GM18505 (cell line): ENCODE data around the gene ZFP36L2.

Experiments used
- ATAC-seq: cut with Tn5 transposase; IDR thresholded peaks from one replicate; pipeline ENCODE4 v1.9.1; 2021; ENCODE audit not compliant: unreplicated experiment
- POLR2A ChIP-seq: IDR thresholded peaks from 4 replicates; pipeline ENCODE4 v1.6.1; 2011; ENCODE audit warnings: borderline replicate concordance; ENCODE audit not compliant: insufficient read depth, insufficient read length; ENCODE audit errors: extremely low read depth

ZFP36L2 gene, protein sequence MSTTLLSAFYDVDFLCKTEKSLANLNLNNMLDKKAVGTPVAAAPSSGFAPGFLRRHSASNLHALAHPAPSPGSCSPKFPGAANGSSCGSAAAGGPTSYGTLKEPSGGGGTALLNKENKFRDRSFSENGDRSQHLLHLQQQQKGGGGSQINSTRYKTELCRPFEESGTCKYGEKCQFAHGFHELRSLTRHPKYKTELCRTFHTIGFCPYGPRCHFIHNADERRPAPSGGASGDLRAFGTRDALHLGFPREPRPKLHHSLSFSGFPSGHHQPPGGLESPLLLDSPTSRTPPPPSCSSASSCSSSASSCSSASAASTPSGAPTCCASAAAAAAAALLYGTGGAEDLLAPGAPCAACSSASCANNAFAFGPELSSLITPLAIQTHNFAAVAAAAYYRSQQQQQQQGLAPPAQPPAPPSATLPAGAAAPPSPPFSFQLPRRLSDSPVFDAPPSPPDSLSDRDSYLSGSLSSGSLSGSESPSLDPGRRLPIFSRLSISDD

DNA sequence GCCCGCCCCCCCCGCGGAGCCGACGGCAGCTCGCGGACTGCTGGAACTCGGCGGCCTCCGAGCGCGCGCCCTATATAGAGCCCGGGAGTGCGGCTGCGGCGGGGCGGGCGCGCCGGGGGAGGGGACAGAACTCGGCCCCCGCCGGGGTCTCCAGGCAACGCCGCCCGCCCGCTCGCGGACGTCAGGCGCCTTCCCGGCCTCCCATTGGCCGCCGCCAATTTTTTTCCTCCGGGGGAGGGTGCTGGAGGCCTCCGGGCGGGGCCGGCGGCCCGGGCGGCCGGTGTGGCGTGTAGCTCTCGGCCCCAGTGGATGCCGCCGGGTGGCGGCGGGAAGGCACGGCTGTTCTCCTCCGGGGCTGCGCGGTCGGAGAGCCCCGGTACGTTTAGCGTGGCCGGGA lies at the start of gene ZFP36L2:
Gene ZFP36L2, minus strand, starts transcription at position 49 of the 397 bp plus-strand sequence. CDS start 291 bp downstream, outside the sequence.
- TF ChIP-seq POLR2A, result peak; percentile 97
- peak; percentile 53 for ATAC-seq

DNA sequence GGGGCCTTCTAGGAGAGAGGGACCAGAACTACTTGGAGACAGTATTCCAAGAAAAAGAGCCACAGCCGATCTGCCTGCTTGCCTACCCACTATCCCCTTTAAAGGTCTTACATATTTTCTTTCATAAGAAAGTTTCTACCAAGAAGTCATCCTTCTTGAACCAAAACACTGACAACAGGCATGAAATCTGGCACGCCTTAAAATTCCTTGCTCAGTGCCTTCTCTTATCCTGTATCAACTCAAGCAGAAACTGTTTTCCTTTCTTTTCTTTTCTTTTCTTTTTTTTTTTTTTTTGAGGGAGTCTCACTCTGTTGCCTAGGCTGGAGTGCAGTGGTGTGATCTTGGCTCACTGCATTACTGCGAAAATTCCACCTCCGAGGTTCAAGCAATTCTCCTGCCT lies 48.3 kb upstream of the ZFP36L2 start:
- TF ChIP-seq POLR2A, result no peak
- no peak for ATAC-seq

DNA sequence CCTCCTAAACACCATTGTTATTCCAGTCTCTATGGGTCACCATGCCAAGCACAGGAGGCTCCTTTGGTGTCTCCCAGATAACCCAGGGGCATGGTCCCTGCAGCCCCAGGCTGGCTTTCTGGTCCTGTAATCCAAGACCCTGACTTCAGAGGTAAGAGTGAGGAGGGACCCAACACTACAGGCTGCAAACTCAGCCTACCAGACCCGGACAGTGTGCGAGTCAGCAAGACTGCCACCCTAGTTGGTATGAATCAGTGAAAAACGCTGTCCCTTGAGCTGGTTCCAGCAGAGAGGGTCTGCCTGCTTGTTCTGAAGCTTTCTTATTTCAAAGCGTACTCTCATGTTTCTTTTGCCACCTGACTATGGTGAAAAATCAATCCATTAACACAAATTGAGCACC lies 47.6 kb upstream of the ZFP36L2 start:
- ATAC-seq, result no peak
- TF ChIP-seq POLR2A, result no peak

DNA sequence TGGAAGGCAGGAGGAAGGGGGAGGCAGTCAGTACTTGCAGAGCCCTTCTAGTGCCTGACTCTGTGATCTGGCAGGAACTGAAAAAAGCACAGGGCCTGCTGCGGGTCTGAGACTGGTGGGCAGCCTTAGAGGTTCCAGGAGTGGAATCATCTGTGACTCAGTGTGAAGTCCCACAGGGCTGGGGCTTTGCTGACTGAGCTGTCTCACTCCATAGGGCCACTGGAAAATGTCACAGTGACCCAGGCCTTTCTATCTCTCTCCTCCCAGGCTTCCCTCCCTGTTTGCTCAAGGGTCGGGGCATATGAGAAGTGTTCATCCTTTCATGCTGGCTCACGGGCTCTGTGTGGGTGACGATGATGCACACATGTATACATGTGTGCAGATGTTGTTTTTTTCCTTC lies 47.1 kb upstream of the ZFP36L2 start:
- TF ChIP-seq POLR2A, result no peak
- ATAC-seq, result no peak

DNA sequence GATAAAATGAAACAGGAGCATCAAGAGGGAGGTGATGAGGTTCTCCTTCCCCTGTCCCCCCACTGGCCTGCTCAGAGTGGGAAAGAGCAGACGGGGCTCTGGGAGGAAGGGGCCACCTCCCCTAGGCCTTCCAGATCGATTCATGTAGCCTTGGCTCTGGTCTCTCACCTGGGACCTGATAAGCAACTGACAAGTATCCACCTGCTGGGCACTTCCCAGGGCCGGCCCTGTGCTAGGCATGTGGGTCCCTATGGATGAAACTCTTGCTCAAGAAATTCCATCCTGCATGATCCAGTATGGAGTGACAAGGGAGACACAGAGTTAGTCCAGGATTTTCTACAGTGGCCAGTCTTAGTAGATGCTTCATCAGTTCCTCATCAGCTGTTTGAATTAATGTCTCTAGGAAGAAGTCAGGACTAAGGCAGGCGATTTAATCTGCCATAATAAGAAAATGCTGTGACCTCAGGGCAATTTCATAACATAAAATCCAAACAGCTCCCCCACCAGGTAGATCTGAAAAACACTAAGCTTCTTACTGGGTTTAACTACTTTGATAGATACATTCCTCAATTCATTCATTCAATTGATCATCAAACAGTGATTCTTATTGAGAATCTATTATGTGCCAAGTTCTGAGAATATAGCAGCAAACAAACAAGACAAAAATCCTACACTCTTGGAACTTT lies 44.7 kb upstream of the ZFP36L2 start:
- TF ChIP-seq POLR2A, result no peak
- no peak for ATAC-seq

DNA sequence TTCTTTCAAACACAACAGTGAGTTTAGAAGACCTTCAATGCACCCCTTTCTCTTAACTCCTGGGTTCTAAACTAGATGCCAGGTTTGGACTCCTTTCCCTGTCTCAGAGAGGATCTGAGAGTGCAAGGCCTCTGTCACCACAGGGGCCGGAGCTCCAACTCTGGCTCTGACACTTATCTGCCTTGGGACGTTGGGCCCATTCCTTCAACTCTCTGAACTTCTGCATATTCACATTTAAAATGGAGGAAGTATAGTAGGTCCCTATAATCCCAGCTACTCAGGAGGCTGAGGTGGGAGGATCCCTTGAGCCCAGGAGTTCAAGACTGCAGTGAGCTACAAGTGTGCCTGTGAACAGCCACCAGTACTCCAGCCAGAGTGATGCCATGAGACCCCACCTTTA lies 44.1 kb upstream of the ZFP36L2 start:
- no peak for ATAC-seq
- no peak for TF ChIP-seq POLR2A

DNA sequence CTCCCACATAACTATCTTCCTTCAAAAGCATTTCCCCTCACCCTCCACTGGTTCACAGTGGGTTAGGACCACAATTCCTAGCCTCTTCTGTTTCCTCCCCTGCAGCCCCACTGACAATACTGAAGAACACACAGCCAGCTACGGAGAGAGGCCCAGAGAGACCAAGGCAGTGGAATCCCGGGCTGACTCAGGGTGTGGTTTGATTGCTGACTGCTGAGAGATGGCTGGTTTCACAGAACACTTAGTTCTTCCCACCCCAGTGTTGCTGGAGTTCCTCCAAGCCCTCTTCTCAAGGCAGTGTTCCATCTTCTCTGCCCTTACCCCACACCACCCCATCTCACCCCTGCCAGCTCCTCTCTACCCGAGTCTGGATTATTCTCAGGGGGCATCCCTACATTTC lies 43.3 kb upstream of the ZFP36L2 start:
- ATAC-seq, result no peak
- no peak for TF ChIP-seq POLR2A

DNA sequence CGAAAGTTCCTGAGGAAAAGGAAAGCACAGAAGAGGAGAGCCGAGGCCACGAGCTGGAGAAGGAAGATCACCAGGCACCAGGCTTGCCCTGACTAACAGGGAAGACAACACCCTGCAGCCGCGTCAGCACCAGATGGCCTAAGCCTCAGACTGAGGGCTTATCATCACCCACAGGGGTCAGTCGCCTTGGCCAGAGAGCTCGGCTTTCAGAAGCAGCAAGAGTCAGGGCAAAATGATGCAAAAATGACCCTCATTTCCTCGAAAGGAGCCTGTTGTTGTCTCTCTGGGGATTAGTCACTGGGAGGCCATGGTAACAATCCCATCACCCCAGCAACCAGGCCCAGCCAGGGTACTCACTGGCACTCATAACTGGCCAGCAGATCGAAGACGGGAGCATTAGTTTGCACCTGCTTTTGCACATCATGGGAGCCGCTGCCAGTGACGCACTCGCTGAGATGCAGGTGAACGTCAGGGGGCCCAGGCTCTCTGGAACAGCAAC lies 42.7 kb upstream of the ZFP36L2 start:
- ATAC-seq, result no peak
- no peak for TF ChIP-seq POLR2A

DNA sequence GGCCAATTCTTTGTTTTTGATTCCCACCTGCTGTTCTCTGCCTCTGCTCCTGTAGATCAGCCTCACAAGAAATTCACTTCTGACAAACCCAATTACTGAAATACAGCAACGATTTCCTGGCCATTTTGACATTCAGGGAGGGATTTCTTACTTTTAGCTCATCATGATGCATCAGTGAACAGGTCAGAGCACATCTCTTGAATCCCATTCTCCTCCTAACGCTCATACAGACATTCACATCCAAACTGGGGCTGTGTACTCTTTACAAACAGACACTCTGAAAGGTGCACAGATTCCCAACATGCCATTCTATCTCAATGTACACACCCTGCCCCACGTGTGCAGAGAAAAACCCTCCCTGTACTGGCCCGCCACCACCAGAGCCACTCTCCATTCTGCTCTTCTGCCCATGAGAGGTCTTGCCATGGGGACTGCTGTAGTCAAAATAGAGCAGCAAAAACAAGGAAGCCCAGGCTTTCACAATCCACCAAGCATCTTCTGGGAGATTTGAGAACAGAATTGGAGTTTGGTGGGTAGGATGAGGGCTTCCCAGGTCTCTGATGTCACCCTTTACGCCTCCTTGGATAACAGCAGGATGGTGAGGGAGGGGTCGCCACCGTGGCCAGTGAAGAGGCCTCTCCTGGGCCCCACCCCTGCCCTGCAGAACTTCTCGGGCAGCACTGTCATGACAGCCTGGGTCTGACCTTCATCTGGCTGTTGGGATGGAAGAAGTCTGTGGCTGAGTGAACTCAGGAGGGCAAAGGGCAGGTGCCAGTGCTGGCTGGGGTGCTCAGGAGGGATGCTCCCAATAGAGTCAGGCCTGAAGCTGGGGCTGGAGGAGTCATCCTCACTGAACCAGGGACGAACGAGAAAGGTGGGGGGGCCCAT lies 41.9 kb upstream of the ZFP36L2 start:
- no peak for TF ChIP-seq POLR2A
- no peak for ATAC-seq

DNA sequence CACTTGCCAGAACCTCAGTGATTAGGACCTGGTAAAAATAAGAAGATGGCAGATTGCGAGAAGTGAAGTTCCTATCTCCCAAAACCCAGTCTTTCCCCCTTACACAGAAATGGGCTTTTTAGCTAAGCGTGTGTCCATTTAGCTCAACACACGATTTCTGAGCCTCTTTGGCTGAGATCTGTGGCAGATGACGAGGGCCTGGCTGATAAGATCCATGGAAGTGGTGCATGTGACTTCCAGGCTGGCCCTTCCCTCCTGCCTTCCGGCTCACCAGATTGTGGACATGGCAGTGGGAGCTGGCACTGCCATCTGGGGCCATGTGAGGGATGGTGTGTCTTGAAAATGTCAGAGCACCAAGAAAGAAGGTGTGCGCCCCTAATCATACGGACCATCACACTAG lies 41.0 kb upstream of the ZFP36L2 start:
- TF ChIP-seq POLR2A, result no peak
- ATAC-seq, result no peak

DNA sequence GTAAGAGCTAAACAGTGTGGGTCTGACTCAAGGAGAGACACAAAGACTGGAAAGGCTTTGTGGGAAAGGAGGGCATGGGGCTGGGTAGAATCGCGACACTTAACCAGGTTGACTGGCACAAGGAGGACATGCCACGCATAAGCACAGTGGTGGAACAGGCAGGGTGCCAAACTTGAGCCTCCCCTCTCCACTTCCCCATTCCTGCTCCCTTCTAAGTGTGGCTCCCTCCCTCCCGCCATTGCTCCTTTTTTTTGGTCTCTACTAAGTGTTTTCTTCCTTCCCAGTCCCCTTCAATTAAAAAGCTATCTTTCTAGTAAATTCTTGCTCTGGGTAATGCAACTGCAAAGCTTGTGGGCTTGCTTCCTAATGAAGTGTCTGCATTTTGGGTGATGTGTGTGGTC lies 40.3 kb upstream of the ZFP36L2 start:
- no peak for ATAC-seq
- no peak for TF ChIP-seq POLR2A

DNA sequence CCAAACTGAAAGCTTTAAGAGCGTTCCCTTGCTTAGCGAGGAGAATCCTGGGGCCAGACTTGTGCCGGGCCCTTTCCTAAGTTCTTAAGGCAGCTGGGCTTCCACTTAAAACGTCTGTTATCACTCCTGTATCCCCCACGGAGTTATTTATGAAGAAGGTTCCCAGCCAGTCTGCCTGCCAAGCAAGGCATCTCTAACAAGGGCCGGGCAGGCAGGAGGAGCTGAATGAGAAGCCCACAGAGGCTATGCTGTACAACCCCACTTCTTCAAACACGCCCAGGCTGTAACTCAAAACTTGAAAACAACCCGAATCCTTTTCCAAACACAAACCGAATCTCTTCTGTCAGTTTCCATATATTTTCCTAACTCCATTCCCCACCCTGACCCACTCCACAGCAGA lies 39.0 kb upstream of the ZFP36L2 start:
- TF ChIP-seq POLR2A, result no peak

DNA sequence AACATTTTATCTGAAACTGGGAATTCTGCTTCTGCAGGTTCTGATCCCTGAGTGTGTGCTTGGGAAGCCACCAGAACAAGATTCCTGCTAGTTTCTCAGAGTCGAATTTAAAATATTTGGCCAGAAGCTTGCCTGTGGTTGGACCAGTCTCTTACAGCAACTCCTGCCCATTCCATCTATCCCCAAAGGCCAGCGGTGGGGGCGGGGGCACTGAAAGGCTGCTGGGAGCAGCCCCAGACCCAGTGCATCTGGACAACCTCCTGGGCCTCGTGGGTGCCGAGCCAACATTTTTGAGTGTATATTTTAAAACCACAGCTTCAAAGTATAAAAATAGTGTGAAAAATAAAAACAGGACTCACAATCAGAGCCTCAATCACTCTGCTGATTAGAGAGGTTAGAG lies 38.6 kb upstream of the ZFP36L2 start:
- TF ChIP-seq POLR2A, result no peak
- ATAC-seq, result no peak

More for the DNA sequence above, 39.0 kb upstream of the ZFP36L2 start:
- ATAC-seq, result no peak
